Urinary bladder (tissue), 4 donors: ENCODE measurements around the gene ZNF710. TPM values are rescaled to one million over a fixed set of nuclear protein-coding genes. Genes with fewer than 3 reads are reported as not detected.
A peak's percentile ranks its signal among the peaks of the same experiment; 100 is the strongest.

Experiments
- DNase-seq: peaks from one replicate; pipeline ENCODE4 v3.0.0-alpha.2; 2015; ENCODE audit errors: extremely low spot score
- H3K27ac ChIP-seq: one replicate; pipeline ENCODE4 v1.5.1; 2013; ENCODE audit warnings: low read depth, mild to moderate bottlenecking, moderate library complexity
- H3K36me3 ChIP-seq: one replicate; pipeline ENCODE4 v1.6.1; 2013; ENCODE audit warnings: mild to moderate bottlenecking, moderate library complexity; ENCODE audit not compliant: insufficient read depth
- H3K4me1 ChIP-seq: one replicate; pipeline ENCODE4 v1.6.1; 2013; ENCODE audit warnings: mild to moderate bottlenecking, moderate library complexity; ENCODE audit not compliant: insufficient read depth
- H3K4me3 ChIP-seq: one replicate; pipeline ENCODE4 v1.5.1; 2013; ENCODE audit warnings: low read depth, low read length
- WGBS: extraction: QIAGEN DNeasy Blood & Tissue Kit; methylation state at CpG from one replicate; pipeline ENCODE4 v1.1.7; 2013; 5-methylcytosine and 5-hydroxymethylcytosine counted together
- polyA plus RNA-seq: library from polyadenylated mRNA; stranded (reverse); fragments of 200-250 nt; gene quantifications from one replicate; pipeline ENCODE4 v1.2.3, GENCODE V29; 2013
- total RNA-seq: library from RNA; depleted of rRNA; stranded (reverse); fragments of >200 nt; gene quantifications from one replicate; pipeline ENCODE4 v1.2.3, GENCODE V29; 2014
- donor health status: healthy with polysubstance abuse.
- donor health status: healthy.

Gene ZNF710
- total and polyA plus RNA-seq, 2 donors: 9.6 to 9.7 TPM

DNA sequence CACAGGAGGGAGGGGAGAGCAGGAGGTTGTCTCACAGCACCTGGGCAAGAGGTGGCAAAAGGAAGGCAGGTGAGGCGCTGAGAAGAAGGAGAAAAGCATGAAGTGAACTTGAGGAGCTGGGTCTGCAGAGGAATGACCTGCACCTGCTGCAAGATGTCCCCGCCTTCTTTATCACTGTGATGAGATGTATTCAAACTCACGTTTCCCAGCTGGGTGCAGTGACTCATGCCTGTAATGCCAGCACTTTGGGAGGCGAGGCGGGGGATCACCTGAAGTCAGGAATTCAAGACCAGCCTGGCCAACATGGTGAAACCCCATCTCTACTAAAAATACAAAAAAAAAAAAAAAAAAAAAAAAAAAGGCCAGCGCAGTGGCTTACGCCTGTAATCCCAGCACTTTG, 22.2 kb upstream of the ZNF710 start:
- H3K4me1 ChIP-seq: no peaks in the 10 kb centered on the region
- 90% methylated on average over 7 of the region's 7 CpGs for WGBS
- no peak overlapping the region for H3K4me3 ChIP-seq
- H3K36me3 ChIP-seq: no peaks in the 10 kb centered on the region
- H3K27ac ChIP-seq: no peak overlapping the region
- DNase-seq: no peak

GRCh38 chr15:89980896-89981295, 20.2 kb upstream of the ZNF710 start:
- DNase-seq: no peak
- WGBS: 83% methylated on average over 4 of the region's 4 CpGs
- Histone ChIP-seq H3K36me3 (no peaks in the 10 kb centered on the region), H3K4me1 (no peaks in the 10 kb centered on the region), H3K27ac (no peak overlapping the region), H3K4me3 (no peak overlapping the region)

GRCh38 chr15:89982315-89983055, 18.6 kb upstream of the ZNF710 start:
- Histone ChIP-seq H3K4me3 (no peak overlapping the region), H3K4me1 (no peaks in the 10 kb centered on the region), H3K27ac (no peak overlapping the region), H3K36me3 (no peaks in the 10 kb centered on the region)
- 33% methylated on average over 7 of the region's 7 CpGs for WGBS
- DNase-seq: no peak

GRCh38 chr15:89984001-89984400, 17.1 kb upstream of the ZNF710 start:
- H3K4me3 ChIP-seq: no peak overlapping the region
- DNase-seq: no peak
- 64% methylated on average over 2 of the region's 2 CpGs for WGBS
- H3K36me3 ChIP-seq: no peaks in the 10 kb centered on the region
- no peaks in the 10 kb centered on the region for H3K4me1 ChIP-seq
- H3K27ac ChIP-seq: no peak overlapping the region

- H3K4me3 ChIP-seq: no peak overlapping the region
- 87% methylated on average over 6 of the region's 6 CpGs for WGBS
- no peaks in the 10 kb centered on the region for H3K36me3 ChIP-seq
- no peak overlapping the region for H3K27ac ChIP-seq
- H3K4me1 ChIP-seq: no peaks in the 10 kb centered on the region
- no peak for DNase-seq
These were observed 16.6 kb upstream of the ZNF710 start for GRCh38 chr15:89984421-89985010.

DNA sequence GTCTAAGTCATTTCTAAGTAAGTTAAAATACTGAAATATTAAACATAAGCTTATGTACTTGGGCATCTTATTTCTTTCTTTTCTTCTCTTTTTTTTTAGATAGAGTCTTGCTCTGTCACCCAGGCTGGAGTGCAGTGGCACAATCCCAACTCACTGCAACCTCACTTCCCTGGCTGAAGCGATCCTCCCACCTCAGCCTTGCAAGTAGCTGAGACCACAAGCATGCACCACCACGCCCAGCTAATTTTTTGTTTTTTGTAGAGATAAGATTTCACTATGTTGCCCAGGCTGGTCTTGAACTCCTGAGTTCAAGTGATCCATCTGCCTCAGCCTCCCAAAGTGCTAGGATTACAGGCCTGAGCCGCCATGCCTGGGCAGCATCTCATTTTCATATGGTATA, 16.0 kb upstream of the ZNF710 start:
- Histone ChIP-seq H3K36me3 (no peaks in the 10 kb centered on the region), H3K27ac (no peak overlapping the region), H3K4me1 (no peaks in the 10 kb centered on the region), H3K4me3 (no peak overlapping the region)
- WGBS: 89% methylated on average over 3 of the region's 3 CpGs
- no peak for DNase-seq

- Histone ChIP-seq H3K4me3 (no peak overlapping the region), H3K27ac (no peak overlapping the region), H3K4me1 (no peaks in the 10 kb centered on the region), H3K36me3 (no peaks in the 10 kb centered on the region)
- whole genome bisulfite sequencing: 59% methylated on average over 4 of the region's 4 CpGs
- DNase-seq: no peak
These were observed 9.8 kb upstream of the ZNF710 start for GRCh38 chr15:89991312-89991711.

DNA sequence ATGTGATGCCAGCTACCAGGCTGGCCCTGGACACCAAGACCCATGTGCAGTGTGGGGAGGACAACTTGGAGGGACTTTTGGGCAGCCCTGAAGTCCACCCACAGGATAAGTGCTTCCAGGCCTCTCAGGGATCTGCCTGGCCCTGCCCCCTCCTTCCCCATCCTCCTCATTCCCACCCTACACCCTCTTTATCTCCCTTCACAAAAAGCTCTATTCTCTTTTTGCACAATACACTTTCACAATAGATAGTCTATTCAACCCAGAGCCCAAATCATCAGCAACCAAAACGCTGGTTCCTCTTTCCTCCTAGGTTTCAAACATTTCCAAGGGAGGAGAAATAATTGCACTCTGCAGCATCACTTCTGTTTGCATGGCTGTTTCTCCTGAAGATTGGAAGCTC, 7.8 kb upstream of the ZNF710 start:
- Histone ChIP-seq H3K27ac (no peak overlapping the region), H3K4me3 (no peak overlapping the region), H3K36me3 (no peaks in the 10 kb centered on the region), H3K4me1 (no peaks in the 10 kb centered on the region)
- WGBS: 76% methylated on average over 1 of the region's 1 CpG
- no peak for DNase-seq

DNA sequence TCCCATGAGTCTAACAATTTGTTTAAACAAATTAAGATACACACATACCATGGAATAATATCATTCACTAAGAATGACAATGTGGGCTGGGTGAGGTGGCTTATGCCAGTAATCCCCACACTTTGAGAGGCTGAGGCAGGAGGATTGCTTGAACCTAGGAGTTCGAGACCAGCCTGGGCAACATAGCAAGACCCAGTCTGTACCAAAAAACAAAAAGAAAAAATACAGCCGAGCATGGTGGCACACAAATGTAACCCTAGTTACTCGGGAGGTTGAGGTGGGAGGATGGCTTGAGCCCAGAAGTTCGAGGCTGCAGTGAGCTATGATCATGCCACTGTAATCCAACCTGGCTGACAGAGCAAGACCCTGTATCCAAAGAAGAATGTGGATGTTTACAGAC, 4.0 kb upstream of the ZNF710 start:
- Histone ChIP-seq H3K27ac (no peak overlapping the region), H3K4me3 (no peak overlapping the region), H3K4me1 (no peaks in the 10 kb centered on the region), H3K36me3 (no peaks in the 10 kb centered on the region)
- no peak for DNase-seq
- 79% methylated on average over 4 of the region's 4 CpGs for WGBS

DNA sequence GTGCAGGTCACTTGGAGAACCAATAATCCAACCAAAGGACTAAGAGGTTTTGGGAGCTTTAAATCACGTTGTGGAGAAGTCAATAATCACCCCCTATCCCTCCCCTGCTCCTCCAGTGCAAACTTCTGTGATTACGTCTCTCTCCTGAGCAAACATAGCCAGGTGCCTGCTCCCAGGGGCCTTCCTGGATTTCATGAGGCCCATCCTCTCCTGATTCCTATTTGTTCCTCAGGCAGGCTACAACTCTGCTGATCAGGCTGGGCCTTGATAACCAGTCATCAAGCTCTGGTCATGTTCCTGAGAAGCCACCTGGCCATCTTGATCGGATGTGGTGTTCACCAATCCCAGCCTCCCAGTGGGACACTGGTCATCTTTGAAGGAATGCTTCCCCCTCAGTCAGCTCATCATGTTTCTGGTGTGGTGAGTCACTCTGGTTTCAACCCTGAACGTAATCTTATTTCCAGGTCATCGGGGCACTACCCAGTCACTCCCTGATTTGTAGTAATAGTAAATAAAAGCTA, 2.9 kb upstream of the ZNF710 start:
- no peak overlapping the region for H3K4me3 ChIP-seq
- H3K4me1 ChIP-seq: no peaks in the 10 kb centered on the region
- no peak for DNase-seq
- no peaks in the 10 kb centered on the region for H3K36me3 ChIP-seq
- H3K27ac ChIP-seq: no peak overlapping the region
- WGBS: 63% methylated on average over 5 of the region's 5 CpGs

- 74% methylated on average over 12 of the region's 12 CpGs for WGBS
- no peaks in the 10 kb centered on the region for H3K4me1 ChIP-seq
- DNase-seq: no peak
- no peak overlapping the region for H3K4me3 ChIP-seq
- no peak overlapping the region for H3K27ac ChIP-seq
- H3K36me3 ChIP-seq: no peaks in the 10 kb centered on the region
These were observed 2.0 kb upstream of the ZNF710 start for GRCh38 chr15:89998923-89999675.

- 30% methylated on average over 14 of the region's 14 CpGs for WGBS
- Histone ChIP-seq H3K36me3 (no peaks in the 10 kb centered on the region), H3K4me1 (no peaks in the 10 kb centered on the region), H3K4me3 (peak overlapping the region; percentile 89), H3K27ac (no peak overlapping the region)
- DNase-seq: no peak
These were observed 1.4 kb upstream of the ZNF710 start for GRCh38 chr15:89999676-90000185.

- H3K27ac ChIP-seq: peak overlapping the region; percentile 16
These were observed 730 bp upstream of the ZNF710 start for GRCh38 chr15:90000186-90001001.

More at GRCh38 chr15:90000186-90001001, 730 bp upstream of the ZNF710 start:
- no peak for DNase-seq
- H3K4me3 ChIP-seq: peak overlapping the region; percentile 89
- no peaks in the 10 kb centered on the region for H3K36me3 ChIP-seq
- 18% methylated on average over 63 of the region's 63 CpGs for WGBS
- no peaks in the 10 kb centered on the region for H3K4me1 ChIP-seq
